H9 (cell line): ENCODE data around the gene GALE. TPM values are rescaled to one million over a fixed set of nuclear protein-coding genes. Genes with fewer than 3 reads are reported as not detected.

Experiments used
- DNase-seq: peaks from one replicate; pipeline ENCODE4 v3.0.0-alpha.2; 2017
- H2AFZ ChIP-seq: one replicate; pipeline ENCODE4 v1.6.1; 2013; ENCODE audit warnings: mild to moderate bottlenecking, low read length, control low read depth, moderate library complexity
- H2AK5ac ChIP-seq: 2 replicates; pipeline ENCODE4 v1.6.1; 2013; ENCODE audit warnings: low read length, control low read depth, mixed read lengths; ENCODE audit not compliant: insufficient read length
- H2BK120ac ChIP-seq: one replicate; pipeline ENCODE4 v1.6.1; 2013; ENCODE audit warnings: low read depth, mild to moderate bottlenecking, low read length, control low read depth, inconsistent platforms; ENCODE audit not compliant: poor library complexity, severe bottlenecking
- H2BK12ac ChIP-seq: 2 replicates; pipeline ENCODE4 v1.6.1; 2013; ENCODE audit warnings: low read length, control low read depth, mixed read lengths, low read depth; ENCODE audit not compliant: insufficient read length
- H2BK15ac ChIP-seq: 2 replicates; pipeline ENCODE4 v1.6.1; 2013; ENCODE audit warnings: low read depth, low read length, control low read depth
- H2BK20ac ChIP-seq: one replicate; pipeline ENCODE4 v1.6.1; 2013; ENCODE audit warnings: low read depth, mild to moderate bottlenecking, low read length, control low read depth, inconsistent platforms; ENCODE audit not compliant: poor library complexity, severe bottlenecking
- H2BK5ac ChIP-seq: 2 replicates; pipeline ENCODE4 v1.6.1; 2013; ENCODE audit warnings: low read length, control low read depth, mixed read lengths; ENCODE audit not compliant: insufficient read length
- H3K14ac ChIP-seq: 2 replicates; pipeline ENCODE4 v1.6.1; 2013; ENCODE audit warnings: low read length, control low read depth; ENCODE audit not compliant: insufficient read depth
- H3K18ac ChIP-seq: 2 replicates; pipeline ENCODE4 v1.6.1; 2013; ENCODE audit warnings: low read depth, mild to moderate bottlenecking, mixed read lengths, low read length, control low read depth; ENCODE audit not compliant: insufficient read length
- H3K23ac ChIP-seq: 2 replicates; pipeline ENCODE4 v1.6.1; 2013; ENCODE audit warnings: low read length, control low read depth, mixed read lengths, low read depth; ENCODE audit not compliant: insufficient read length
- H3K23me2 ChIP-seq: 2 replicates; pipeline ENCODE4 v1.6.1; 2013; ENCODE audit warnings: low read depth, mild to moderate bottlenecking, mixed read lengths, low read length, control low read depth; ENCODE audit not compliant: insufficient read length, poor library complexity, severe bottlenecking
- H3K27ac ChIP-seq: 2 replicates; pipeline ENCODE4 v1.5.1; 2013; ENCODE audit warnings: low read length, control low read depth, mixed read lengths, low read depth; ENCODE audit not compliant: insufficient read length
- H3K27me3 ChIP-seq: 2 replicates; pipeline ENCODE4 v1.6.1; 2013; ENCODE audit warnings: low read length, control low read depth, inconsistent platforms; ENCODE audit not compliant: insufficient read depth
- H3K4ac ChIP-seq: 2 replicates; pipeline ENCODE4 v1.6.1; 2013; ENCODE audit warnings: low read depth, mild to moderate bottlenecking, control low read depth, inconsistent platforms, low read length, moderate library complexity
- H3K4me1 ChIP-seq: 2 replicates; pipeline ENCODE4 v1.6.1; 2013; ENCODE audit warnings: low read length, control low read depth, inconsistent platforms; ENCODE audit not compliant: insufficient read depth
- H3K4me2 ChIP-seq: 2 replicates; pipeline ENCODE4 v1.6.1; 2013; ENCODE audit warnings: low read length, control low read depth, mixed read lengths; ENCODE audit not compliant: insufficient read length, insufficient read depth
- H3K56ac ChIP-seq: 2 replicates; pipeline ENCODE4 v1.6.1; 2013; ENCODE audit warnings: low read depth, mild to moderate bottlenecking, mixed read lengths, low read length, control low read depth; ENCODE audit not compliant: insufficient read length
- H3K79me1 ChIP-seq: 2 replicates; pipeline ENCODE4 v1.6.1; 2013; ENCODE audit warnings: low read depth, mild to moderate bottlenecking, moderate library complexity, low read length, control low read depth, inconsistent platforms; ENCODE audit not compliant: insufficient read depth, poor library complexity, severe bottlenecking
- H3K79me2 ChIP-seq: 2 replicates; pipeline ENCODE4 v1.6.1; 2013; ENCODE audit warnings: low read length, control low read depth, inconsistent platforms; ENCODE audit not compliant: insufficient read depth
- H3K9ac ChIP-seq: 2 replicates; pipeline ENCODE4 v1.6.1; 2013; ENCODE audit warnings: low read length, control low read depth, mixed read lengths; ENCODE audit not compliant: insufficient read length; ENCODE audit errors: extremely low read depth
- H3K9me3 ChIP-seq: one replicate; pipeline ENCODE4 v1.6.1; 2013; ENCODE audit warnings: low read depth, low read length, inconsistent platforms; ENCODE audit not compliant: control insufficient read depth
- H3T11ph ChIP-seq: one replicate; pipeline ENCODE4 v1.6.1; 2013; ENCODE audit warnings: mild to moderate bottlenecking, low read length, control low read depth, inconsistent platforms
- H4K20me1 ChIP-seq: one replicate; pipeline ENCODE4 v1.6.1; 2013; ENCODE audit not compliant: control insufficient read depth, insufficient read length, insufficient read depth
- H4K5ac ChIP-seq: 2 replicates; pipeline ENCODE4 v1.6.1; 2013; ENCODE audit warnings: low read depth, mild to moderate bottlenecking, mixed read lengths, low read length, control low read depth; ENCODE audit not compliant: insufficient read length
- H4K8ac ChIP-seq: replicated peaks from 2 replicates; pipeline ENCODE4 v1.6.1; 2013; ENCODE audit warnings: low read length, control low read depth, mixed read lengths, low read depth; ENCODE audit not compliant: insufficient read length
- H4K91ac ChIP-seq: 2 replicates; pipeline ENCODE4 v1.6.1; 2013; ENCODE audit warnings: low read depth, mild to moderate bottlenecking, moderate library complexity, mixed read lengths, low read length, control low read depth; ENCODE audit not compliant: insufficient read length
- H3K27ac Mint-ChIP-seq, 3 experiments: 2 replicates in 2 of 3; 3 replicates in 1 of 3; pipeline ENCODE4 v1.8.0; 2020 to 2021; ENCODE audit warnings: mixed read lengths in 3 of 3, mild to moderate bottlenecking in 1 of 3, moderate library complexity in 1 of 3
- H3K27me3 Mint-ChIP-seq: 2 replicates; pipeline ENCODE4 v1.8.0; 2021; ENCODE audit warnings: low read depth, mild to moderate bottlenecking, moderate library complexity, mixed read lengths
- H3K36me3 Mint-ChIP-seq, 3 experiments: 2 replicates in 2 of 3; 3 replicates in 1 of 3; pipeline ENCODE4 v1.8.0; 2020 to 2021; ENCODE audit warnings: low read depth in 3 of 3, mixed read lengths in 3 of 3; ENCODE audit not compliant: insufficient read depth in 1 of 3
- H3K4me1 Mint-ChIP-seq, 2 experiments: 2 replicates each; pipeline ENCODE4 v1.8.0; 2020; ENCODE audit warnings: mixed read lengths in 2 of 2
- H3K4me3 Mint-ChIP-seq, 2 experiments: 2 replicates in 1 of 2; 3 replicates in 1 of 2; pipeline ENCODE4 v1.8.0; 2020 to 2021; ENCODE audit warnings: mild to moderate bottlenecking in 2 of 2, mixed read lengths in 2 of 2, moderate library complexity in 1 of 2
- H3K9me3 Mint-ChIP-seq, 2 experiments: 2 replicates in 1 of 2; 3 replicates in 1 of 2; pipeline ENCODE4 v1.8.0; 2020; ENCODE audit warnings: mild to moderate bottlenecking in 2 of 2, mixed read lengths in 2 of 2, moderate library complexity in 1 of 2
- WGBS: extraction: QIAGEN DNeasy Blood & Tissue Kit; methylation state at CpG from one replicate; pipeline ENCODE4 v1.1.7; 2013; ENCODE audit warnings: missing lambda C conversion rate, low lambda C conversion rate, mixed read lengths; ENCODE audit not compliant: insufficient read length; ENCODE audit errors: extremely low coverage; 5-methylcytosine and 5-hydroxymethylcytosine counted together
- total RNA-seq: library from RNA; stranded (reverse); gene quantifications from 2 replicates; pipeline ENCODE4 v1.2.1, GENCODE V29; 2021
- TF ChIP-seq, protein P1 (sequence below): fragments of 200-600 bp; sonication (generic); conservative IDR thresholded peaks from 3 replicates; pipeline ENCODE4 v1.8.0; 2021; ENCODE audit warnings: antibody characterized with exemption, mild to moderate bottlenecking

GALE gene
- total RNA-seq, 1 experiment from 2014 or later: 36.0 TPM

DNA sequence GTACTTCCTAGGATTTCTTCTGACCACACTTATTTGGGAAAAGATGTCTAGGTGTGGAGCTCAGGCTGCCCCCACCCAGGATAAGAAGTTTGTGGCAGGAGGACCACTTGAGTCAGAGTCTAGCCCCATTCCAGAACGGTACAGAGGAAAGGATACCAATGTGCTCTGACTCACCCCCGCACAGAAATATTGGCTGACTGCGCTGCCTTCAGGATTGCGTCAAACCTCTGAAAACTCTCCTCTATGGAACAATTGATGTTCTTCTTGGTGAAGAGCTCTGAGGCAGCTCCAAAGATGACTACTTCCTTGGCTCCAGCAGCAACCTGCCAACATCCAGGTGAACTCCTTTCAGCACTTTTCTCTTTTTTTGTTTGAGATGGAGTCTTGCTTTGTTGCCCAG lies 13.5 kb upstream of the GALE start:
- Histone ChIP-seq H3K79me1 (no peaks in the 10 kb centered on the region), H2BK12ac (no peak overlapping the region), H3K23ac (no peak overlapping the region), H3K23me2 (no peaks in the 10 kb centered on the region), H2BK15ac (no peak overlapping the region), H3K4ac (no peak overlapping the region), H2AFZ (no peak overlapping the region), H4K20me1 (no peaks in the 10 kb centered on the region), H4K5ac (no peak overlapping the region), H2BK120ac (no peak overlapping the region), H3K79me2 (no peaks in the 10 kb centered on the region), H3K9me3 (no peaks in the 10 kb centered on the region), H3K9ac (no peak overlapping the region), H2BK20ac (no peak overlapping the region), H3K4me2 (no peak overlapping the region), H4K91ac (no peak overlapping the region), H3K4me1 (no peaks in the 10 kb centered on the region), H3K27ac (no peak overlapping the region), H3T11ph (no peak overlapping the region), H3K14ac (no peak overlapping the region), H4K8ac (no peak overlapping the region), H3K56ac (no peak overlapping the region), H3K27me3 (no peaks in the 10 kb centered on the region), H3K18ac (no peak overlapping the region), H2AK5ac (no peak overlapping the region), H2BK5ac (no peak overlapping the region)
- WGBS: no CpG with 5 or more reads among the region's 4 CpGs
- peaks cover 0 to 27% (median 6%) of the 10 kb centered on the region in 3 experiments; a peak in 6 of 7 replicates for H3K36me3 Mint-ChIP-seq
- H3K27me3 Mint-ChIP-seq: no peaks in the 10 kb centered on the region
- no peak for DNase-seq
- H3K9me3 Mint-ChIP-seq: no peaks in the 10 kb centered on the region
- no peak overlapping the region; a peak in 1 of 7 replicates for H3K27ac Mint-ChIP-seq
- TF ChIP-seq, protein P1, sequence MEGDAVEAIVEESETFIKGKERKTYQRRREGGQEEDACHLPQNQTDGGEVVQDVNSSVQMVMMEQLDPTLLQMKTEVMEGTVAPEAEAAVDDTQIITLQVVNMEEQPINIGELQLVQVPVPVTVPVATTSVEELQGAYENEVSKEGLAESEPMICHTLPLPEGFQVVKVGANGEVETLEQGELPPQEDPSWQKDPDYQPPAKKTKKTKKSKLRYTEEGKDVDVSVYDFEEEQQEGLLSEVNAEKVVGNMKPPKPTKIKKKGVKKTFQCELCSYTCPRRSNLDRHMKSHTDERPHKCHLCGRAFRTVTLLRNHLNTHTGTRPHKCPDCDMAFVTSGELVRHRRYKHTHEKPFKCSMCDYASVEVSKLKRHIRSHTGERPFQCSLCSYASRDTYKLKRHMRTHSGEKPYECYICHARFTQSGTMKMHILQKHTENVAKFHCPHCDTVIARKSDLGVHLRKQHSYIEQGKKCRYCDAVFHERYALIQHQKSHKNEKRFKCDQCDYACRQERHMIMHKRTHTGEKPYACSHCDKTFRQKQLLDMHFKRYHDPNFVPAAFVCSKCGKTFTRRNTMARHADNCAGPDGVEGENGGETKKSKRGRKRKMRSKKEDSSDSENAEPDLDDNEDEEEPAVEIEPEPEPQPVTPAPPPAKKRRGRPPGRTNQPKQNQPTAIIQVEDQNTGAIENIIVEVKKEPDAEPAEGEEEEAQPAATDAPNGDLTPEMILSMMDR: no peak
- peaks cover 9 to 10% of the 10 kb centered on the region in 2 experiments for H3K4me1 Mint-ChIP-seq
- H3K4me3 Mint-ChIP-seq: no peak overlapping the region
